ENCODE measurements around the gene SYNGAP1. TPM values are rescaled to one million over a fixed set of nuclear protein-coding genes. Genes with fewer than 3 reads are reported as not detected.

The SYNGAP1 gene
- total RNA-seq, 1 experiment from 2014 or later: 77.6 TPM

GRCh38 chr6:33450434-33450833 lies 30.6 kb downstream of the SYNGAP1 start:
- Histone ChIP-seq H3K27ac (ENCODE audit: low read depth, low read length, poor library complexity, severe bottlenecking) (peak overlapping the region; percentile 13), H3K4me3 (ENCODE audit: low read depth, low read length, poor library complexity, severe bottlenecking) (no peak overlapping the region), H3K9me3 (ENCODE audit: low read depth, low read length, poor library complexity, severe bottlenecking) (no peaks in the 10 kb centered on the region), H3K36me3 (ENCODE audit: insufficient read depth, low read length, poor library complexity, severe bottlenecking) (peaks cover 23% of the 10 kb centered on the region), H3K4me1 (ENCODE audit: insufficient read depth, low read length, poor library complexity, severe bottlenecking) (peaks cover 15% of the 10 kb centered on the region), H3K27me3 (replicated peaks; ENCODE audit: insufficient read depth, low read depth, low read length, poor library complexity) (no peaks in the 10 kb centered on the region)
- POLR2A ChIA-PET (ENCODE audit: low non-redundant PET): interaction anchor here (0.6 kb wide), 1 partner anchor 11 kb away, joined by 3 read pairs; no protein-coding TSS in a partner anchor
- TF ChIP-seq EZH2 (IDR thresholded peaks at IDR 0.05; ENCODE audit: borderline replicate concordance, low read depth, low read length, poor library complexity, severe bottlenecking): no peak
- TF ChIP-seq, protein P1, sequence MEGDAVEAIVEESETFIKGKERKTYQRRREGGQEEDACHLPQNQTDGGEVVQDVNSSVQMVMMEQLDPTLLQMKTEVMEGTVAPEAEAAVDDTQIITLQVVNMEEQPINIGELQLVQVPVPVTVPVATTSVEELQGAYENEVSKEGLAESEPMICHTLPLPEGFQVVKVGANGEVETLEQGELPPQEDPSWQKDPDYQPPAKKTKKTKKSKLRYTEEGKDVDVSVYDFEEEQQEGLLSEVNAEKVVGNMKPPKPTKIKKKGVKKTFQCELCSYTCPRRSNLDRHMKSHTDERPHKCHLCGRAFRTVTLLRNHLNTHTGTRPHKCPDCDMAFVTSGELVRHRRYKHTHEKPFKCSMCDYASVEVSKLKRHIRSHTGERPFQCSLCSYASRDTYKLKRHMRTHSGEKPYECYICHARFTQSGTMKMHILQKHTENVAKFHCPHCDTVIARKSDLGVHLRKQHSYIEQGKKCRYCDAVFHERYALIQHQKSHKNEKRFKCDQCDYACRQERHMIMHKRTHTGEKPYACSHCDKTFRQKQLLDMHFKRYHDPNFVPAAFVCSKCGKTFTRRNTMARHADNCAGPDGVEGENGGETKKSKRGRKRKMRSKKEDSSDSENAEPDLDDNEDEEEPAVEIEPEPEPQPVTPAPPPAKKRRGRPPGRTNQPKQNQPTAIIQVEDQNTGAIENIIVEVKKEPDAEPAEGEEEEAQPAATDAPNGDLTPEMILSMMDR (conservative IDR thresholded peaks at IDR 0.05; ENCODE audit: low read depth, low read length): no peak
- intact Hi-C loops (cut with micrococcal nuclease; ENCODE audit: unreplicated experiment): no loop called here
- DNase-seq (ENCODE audit: low spot score): no peak
- BruUV-seq (replicated peaks): no TSS peak
- CTCF ChIA-PET: no interaction called here

GRCh38 chr6:33451606-33452005 lies 31.7 kb downstream of the SYNGAP1 start:
- DNase-seq (ENCODE audit: low spot score): no peak
- CTCF ChIA-PET: no interaction called here

GRCh38 chr6:33452496-33452895 lies 32.6 kb downstream of the SYNGAP1 start:
- ChIA-PET POLR2A (ENCODE audit: low non-redundant PET) (no interaction called here), CTCF (no interaction called here)
- peaks cover 29% of the 10 kb centered on the region for H3K36me3 ChIP-seq (ENCODE audit: insufficient read depth, low read length, poor library complexity, severe bottlenecking)
- H3K9me3 ChIP-seq (ENCODE audit: low read depth, low read length, poor library complexity, severe bottlenecking): no peaks in the 10 kb centered on the region
- H3K27me3 ChIP-seq (replicated peaks; ENCODE audit: insufficient read depth, low read depth, low read length, poor library complexity): no peaks in the 10 kb centered on the region
- H3K27ac ChIP-seq (ENCODE audit: low read depth, low read length, poor library complexity, severe bottlenecking): no peak overlapping the region
- H3K4me1 ChIP-seq (ENCODE audit: insufficient read depth, low read length, poor library complexity, severe bottlenecking): peaks cover 17% of the 10 kb centered on the region
- no TSS peak for BruUV-seq (replicated peaks)
- intact Hi-C loops (cut with micrococcal nuclease; ENCODE audit: unreplicated experiment): no loop called here
- TF ChIP-seq, protein P1 (conservative IDR thresholded peaks at IDR 0.05; ENCODE audit: low read depth, low read length): no peak
- no peak for TF ChIP-seq EZH2 (IDR thresholded peaks at IDR 0.05; ENCODE audit: borderline replicate concordance, low read depth, low read length, poor library complexity, severe bottlenecking)
- no peak overlapping the region for H3K4me3 ChIP-seq (ENCODE audit: low read depth, low read length, poor library complexity, severe bottlenecking)
- DNase-seq (ENCODE audit: low spot score): no peak

More at GRCh38 chr6:33451606-33452005, 31.7 kb downstream of the SYNGAP1 start:
- intact Hi-C loops (cut with micrococcal nuclease; ENCODE audit: unreplicated experiment): no loop called here
- Histone ChIP-seq H3K9me3 (ENCODE audit: low read depth, low read length, poor library complexity, severe bottlenecking) (no peaks in the 10 kb centered on the region), H3K4me3 (ENCODE audit: low read depth, low read length, poor library complexity, severe bottlenecking) (no peak overlapping the region), H3K4me1 (ENCODE audit: insufficient read depth, low read length, poor library complexity, severe bottlenecking) (peaks cover 17% of the 10 kb centered on the region), H3K27ac (ENCODE audit: low read depth, low read length, poor library complexity, severe bottlenecking) (no peak overlapping the region), H3K27me3 (replicated peaks; ENCODE audit: insufficient read depth, low read depth, low read length, poor library complexity) (no peaks in the 10 kb centered on the region), H3K36me3 (ENCODE audit: insufficient read depth, low read length, poor library complexity, severe bottlenecking) (peaks cover 29% of the 10 kb centered on the region)
- TF ChIP-seq EZH2 (IDR thresholded peaks at IDR 0.05; ENCODE audit: borderline replicate concordance, low read depth, low read length, poor library complexity, severe bottlenecking): no peak
- TF ChIP-seq, protein P1 (conservative IDR thresholded peaks at IDR 0.05; ENCODE audit: low read depth, low read length): no peak
- POLR2A ChIA-PET (ENCODE audit: low non-redundant PET): no interaction called here
- BruUV-seq (replicated peaks): no TSS peak

Measured in A673 (cell line).